Central memory CD8-positive, alpha-beta T cell (primary cell): ENCODE results near the gene GAS2L1.
A peak's percentile ranks its signal among the peaks of the same experiment; 100 is the strongest.
"Not testable (repeated sequence)": the region's sequence is repeated elsewhere in the genome, so short reads cannot be mapped to it uniquely, and the experiment has no call there.

Experiments
- ATAC-seq: fragments of 150-1000 bp; cut with Tn5 transposase; replicated peaks from 2 replicates; pipeline ENCODE4 v1.10.0; 2022; ENCODE audit warnings: mild to moderate bottlenecking, moderate FRiP score, moderate number of reproducible peaks; ENCODE audit not compliant: poor library complexity, severe bottlenecking; ENCODE audit errors: extremely low read depth
- DNase-seq, 2 donors: peaks; one replicate each; pipeline ENCODE4 v3.0.0; 2021; ENCODE audit warnings: low spot score in 2 of 2
- H3K27ac Mint-ChIP-seq: one replicate; pipeline ENCODE4 v1.8.0; 2022; ENCODE audit warnings: low read depth, mild to moderate bottlenecking, moderate library complexity, mixed read lengths
- H3K27me3 Mint-ChIP-seq: one replicate; pipeline ENCODE4 v1.8.0; 2022; ENCODE audit warnings: mixed read lengths
- H3K36me3 Mint-ChIP-seq: one replicate; pipeline ENCODE4 v1.8.0; 2022; ENCODE audit warnings: mild to moderate bottlenecking, moderate library complexity, mixed read lengths; ENCODE audit not compliant: insufficient read depth
- H3K4me1 Mint-ChIP-seq: one replicate; pipeline ENCODE4 v1.8.0; 2022; ENCODE audit warnings: mixed read lengths
- H3K4me3 Mint-ChIP-seq: one replicate; pipeline ENCODE4 v1.8.0; 2022; ENCODE audit warnings: mild to moderate bottlenecking, moderate library complexity, mixed read lengths
- H3K9me3 Mint-ChIP-seq: one replicate; pipeline ENCODE4 v1.8.0; 2022; ENCODE audit warnings: mixed read lengths

The GAS2L1 gene

GRCh38 chr22:29346659-29347058, 40.2 kb downstream of the GAS2L1 start:
- Mint-ChIP-seq H3K4me3 (no peak overlapping the region), H3K36me3 (peaks cover 42% of the 10 kb centered on the region), H3K27ac (no peak overlapping the region), H3K27me3 (no peaks in the 10 kb centered on the region), H3K9me3 (no peaks in the 10 kb centered on the region), H3K4me1 (no peaks in the 10 kb centered on the region)
- DNase-seq (no peak), ATAC-seq (no peak)

DNA sequence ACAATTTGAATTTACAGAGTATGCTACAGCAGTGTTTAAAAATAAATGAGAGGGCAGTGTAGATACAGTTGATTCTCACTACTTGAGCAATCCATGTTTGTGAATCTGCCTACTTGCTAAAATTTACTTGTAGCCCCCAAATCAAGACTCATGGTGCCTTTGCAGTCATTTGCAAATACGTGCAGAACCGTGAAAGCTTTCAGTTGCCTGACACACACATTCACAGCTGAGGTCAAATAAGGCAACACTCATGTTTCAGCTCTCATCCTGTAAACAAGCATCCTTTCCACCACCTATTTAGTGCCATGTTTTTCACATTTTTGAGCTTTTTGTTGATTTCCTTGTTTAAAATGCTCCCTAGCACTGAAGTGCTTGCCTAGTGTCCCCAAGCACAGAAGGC, 41.6 kb downstream of the GAS2L1 start:
- H3K9me3 Mint-ChIP-seq = no peaks in the 10 kb centered on the region
- no peak overlapping the region for H3K4me3 Mint-ChIP-seq
- H3K36me3 Mint-ChIP-seq = peaks cover 44% of the 10 kb centered on the region
- DNase-seq (no peak), ATAC-seq (no peak)
- no peaks in the 10 kb centered on the region for H3K27me3 Mint-ChIP-seq
- no peaks in the 10 kb centered on the region for H3K4me1 Mint-ChIP-seq
- no peak overlapping the region for H3K27ac Mint-ChIP-seq

- H3K27ac Mint-ChIP-seq = no peak overlapping the region
- H3K4me1 Mint-ChIP-seq = no peaks in the 10 kb centered on the region
- H3K27me3 Mint-ChIP-seq = no peaks in the 10 kb centered on the region
- DNase-seq (no peak), ATAC-seq (no peak)
- H3K36me3 Mint-ChIP-seq = peaks cover 44% of the 10 kb centered on the region
- H3K9me3 Mint-ChIP-seq = no peaks in the 10 kb centered on the region
- H3K4me3 Mint-ChIP-seq = no peak overlapping the region
These were observed 42.5 kb downstream of the GAS2L1 start for GRCh38 chr22:29348956-29349355.

DNA sequence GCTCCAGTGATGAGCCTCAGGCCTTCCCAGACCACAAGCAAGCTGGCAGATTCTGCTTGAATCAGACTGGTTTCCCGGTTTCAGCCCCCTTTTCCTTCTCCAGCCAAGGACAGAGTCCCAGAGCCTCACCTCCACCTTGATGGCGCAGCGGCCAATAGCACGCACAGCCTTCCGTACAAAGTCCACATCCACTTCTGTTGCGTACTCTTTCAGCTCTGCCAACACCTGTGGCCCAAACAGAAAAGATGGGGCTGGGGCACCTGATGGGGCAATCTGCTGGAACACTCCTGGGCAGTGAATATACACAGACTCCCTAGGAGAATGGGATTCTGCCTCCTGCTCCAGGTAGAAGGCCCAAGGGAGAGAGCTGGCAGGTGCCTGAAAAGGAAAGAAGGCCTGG, 44.6 kb downstream of the GAS2L1 start:
- no peaks in the 10 kb centered on the region for H3K9me3 Mint-ChIP-seq
- H3K4me1 Mint-ChIP-seq = no peaks in the 10 kb centered on the region
- no peak overlapping the region for H3K27ac Mint-ChIP-seq
- H3K4me3 Mint-ChIP-seq = no peak overlapping the region
- ATAC-seq (no peak), DNase-seq (no peak)
- H3K27me3 Mint-ChIP-seq = no peaks in the 10 kb centered on the region
- peaks cover 51% of the 10 kb centered on the region for H3K36me3 Mint-ChIP-seq

- ATAC-seq = no peak
- Mint-ChIP-seq H3K36me3 (peaks cover 48% of the 10 kb centered on the region), H3K4me3 (no peak overlapping the region)
These were observed 45.4 kb downstream of the GAS2L1 start for GRCh38 chr22:29351891-29352290.

DNA sequence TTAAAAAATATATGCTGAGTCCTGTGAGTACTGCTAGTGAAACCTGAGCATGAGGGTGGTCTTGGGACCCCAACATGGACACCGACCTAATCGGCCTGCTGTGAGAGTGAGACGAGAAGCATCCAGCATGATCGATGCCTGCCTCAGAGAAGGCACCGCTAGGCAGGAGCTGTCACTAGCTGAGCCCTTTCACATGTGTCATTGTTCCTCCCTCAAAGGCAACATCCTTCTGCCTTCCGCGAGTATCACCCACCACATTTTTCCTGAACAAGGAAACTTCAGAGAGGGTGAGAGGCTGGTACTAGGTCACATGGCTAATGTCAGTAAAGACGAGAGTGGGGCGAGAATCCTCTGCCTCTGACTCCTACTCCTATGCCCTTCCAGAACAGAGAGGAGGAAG, 46.3 kb downstream of the GAS2L1 start:
- DNase-seq (no peak), ATAC-seq (no peak)
- no peak overlapping the region for H3K27ac Mint-ChIP-seq
- no peaks in the 10 kb centered on the region for H3K27me3 Mint-ChIP-seq
- no peaks in the 10 kb centered on the region for H3K4me1 Mint-ChIP-seq
- H3K4me3 Mint-ChIP-seq = no peak overlapping the region
- peaks cover 47% of the 10 kb centered on the region for H3K36me3 Mint-ChIP-seq
- no peaks in the 10 kb centered on the region for H3K9me3 Mint-ChIP-seq

More at GRCh38 chr22:29351891-29352290, 45.4 kb downstream of the GAS2L1 start:
- DNase-seq = no peak
- Mint-ChIP-seq H3K27me3 (no peaks in the 10 kb centered on the region), H3K9me3 (no peaks in the 10 kb centered on the region), H3K4me1 (no peaks in the 10 kb centered on the region), H3K27ac (peak overlapping the region; percentile 51)

DNA sequence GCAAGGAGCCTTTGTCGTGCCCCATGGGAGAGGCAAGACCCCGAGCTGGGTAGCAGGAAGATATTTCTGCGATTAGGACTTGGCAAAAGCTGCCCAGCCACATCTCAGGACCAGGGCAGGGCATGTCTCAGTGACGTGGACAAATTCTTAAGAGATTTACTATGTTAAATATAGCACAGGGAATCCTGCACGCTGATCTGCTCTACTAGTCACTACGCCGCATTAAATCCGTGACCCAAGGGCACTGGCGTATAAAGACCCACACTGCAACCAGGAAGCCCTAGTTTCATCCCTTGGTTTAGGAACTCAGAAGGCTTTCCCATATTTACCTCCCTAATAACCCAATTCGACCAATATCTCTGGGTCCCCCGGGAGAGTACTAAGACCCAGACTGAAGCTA, 46.8 kb downstream of the GAS2L1 start:
- DNase-seq (no peak), ATAC-seq (no peak)
- no peaks in the 10 kb centered on the region for H3K9me3 Mint-ChIP-seq
- H3K27ac Mint-ChIP-seq = no peak overlapping the region
- H3K4me1 Mint-ChIP-seq = no peaks in the 10 kb centered on the region
- H3K4me3 Mint-ChIP-seq = no peak overlapping the region
- H3K36me3 Mint-ChIP-seq = peaks cover 49% of the 10 kb centered on the region
- no peaks in the 10 kb centered on the region for H3K27me3 Mint-ChIP-seq

GRCh38 chr22:29353860-29354259, 47.4 kb downstream of the GAS2L1 start:
- no peaks in the 10 kb centered on the region for H3K27me3 Mint-ChIP-seq
- no peak overlapping the region for H3K27ac Mint-ChIP-seq
- H3K4me3 Mint-ChIP-seq = no peak overlapping the region
- H3K36me3 Mint-ChIP-seq = peaks cover 49% of the 10 kb centered on the region
- no peak for ATAC-seq
- no peaks in the 10 kb centered on the region for H3K9me3 Mint-ChIP-seq
- DNase-seq = no peak
- no peaks in the 10 kb centered on the region for H3K4me1 Mint-ChIP-seq

DNA sequence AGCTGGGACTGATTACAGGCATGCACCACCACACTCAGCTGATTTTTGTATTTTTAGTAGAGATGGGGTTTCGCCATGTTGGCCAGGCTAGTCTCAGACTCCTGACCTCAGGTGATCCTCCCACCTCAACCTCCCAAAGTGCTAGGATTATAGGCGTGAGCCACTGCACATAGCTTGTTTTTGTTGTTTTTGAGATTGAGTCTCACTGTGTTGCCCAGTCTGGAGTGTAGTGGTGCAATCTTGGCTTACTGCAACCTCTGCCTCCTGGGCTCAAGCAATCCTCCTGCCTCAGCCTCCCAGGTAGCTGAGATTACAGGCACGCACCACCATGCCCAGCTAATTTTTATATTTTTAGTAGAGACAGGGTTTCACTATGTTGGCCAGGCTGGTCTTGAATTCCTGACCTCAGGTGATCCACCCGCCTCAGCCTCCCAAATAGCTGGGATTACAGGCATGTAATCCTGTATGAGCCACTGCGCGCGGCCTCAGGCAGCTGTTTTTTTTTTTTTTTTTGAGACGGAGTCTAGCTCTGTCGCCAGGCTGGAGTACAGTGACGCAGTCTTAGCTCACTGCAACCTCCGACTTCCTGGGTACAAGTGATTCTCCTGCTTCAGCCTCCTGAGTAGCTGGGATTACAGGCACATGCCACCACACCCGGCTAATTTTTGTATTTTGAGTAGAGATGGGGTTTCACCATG, 50.9 kb downstream of the GAS2L1 start:
- peaks cover 54% of the 10 kb centered on the region for H3K36me3 Mint-ChIP-seq
- not testable (repeated sequence) for H3K4me1 Mint-ChIP-seq, H3K4me3 Mint-ChIP-seq

DNA sequence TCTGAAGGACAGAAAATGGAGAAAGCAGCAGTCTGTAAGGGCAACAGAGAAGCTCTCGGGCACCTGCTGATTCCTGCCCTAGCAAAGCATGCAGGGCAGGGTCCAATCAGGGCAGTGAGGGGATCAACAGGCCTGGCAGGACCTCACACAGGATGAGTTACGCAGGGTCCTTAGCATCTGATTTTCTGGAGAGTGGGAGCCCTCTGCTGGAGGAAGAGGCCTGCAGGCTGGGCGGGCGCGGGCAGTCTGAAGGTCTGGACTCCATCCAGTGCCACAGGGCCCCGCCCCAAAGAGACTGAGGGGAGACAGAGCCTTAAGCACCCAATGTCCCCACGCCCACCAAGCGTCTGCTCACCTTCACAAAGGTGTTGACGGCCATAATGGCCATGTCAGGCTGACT, 53.0 kb downstream of the GAS2L1 start:
- DNase-seq (no peak), ATAC-seq (no peak)
- Mint-ChIP-seq H3K27ac (peak overlapping the region; percentile 33), H3K27me3 (no peaks in the 10 kb centered on the region), H3K36me3 (peaks cover 41% of the 10 kb centered on the region), H3K4me1 (no peaks in the 10 kb centered on the region), H3K4me3 (no peak overlapping the region), H3K9me3 (no peaks in the 10 kb centered on the region)

More for the DNA sequence above, 50.9 kb downstream of the GAS2L1 start:
- not testable (repeated sequence) for ATAC-seq, H3K27ac Mint-ChIP-seq, H3K9me3 Mint-ChIP-seq, DNase-seq, H3K27me3 Mint-ChIP-seq
